ENCODE data around the gene LRRC14B.
A peak's percentile ranks its signal among the peaks of the same experiment; 100 is the strongest.

LRRC14B gene

DNA sequence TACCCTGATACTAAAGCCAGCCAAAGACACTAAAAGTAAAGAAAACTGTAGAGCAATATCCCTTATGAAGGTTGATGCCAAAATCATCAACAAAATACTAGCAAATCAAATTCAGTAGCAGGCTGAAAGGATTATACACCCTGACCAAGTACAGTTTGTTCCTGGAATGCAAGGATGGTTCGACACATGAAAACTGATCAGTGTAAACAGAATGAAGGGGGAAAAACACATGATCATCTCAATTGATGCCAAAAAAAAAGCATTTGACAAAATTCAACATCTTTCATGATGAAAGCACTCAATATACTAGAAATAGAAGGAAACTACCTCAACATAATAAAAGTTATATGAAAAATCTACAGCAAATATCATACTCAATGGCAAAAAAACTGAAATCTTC lies 43.5 kb upstream of the LRRC14B start:
- H3K4me3 ChIP-seq (ENCODE audit: low read depth, low read length): no peak overlapping the region
- TF ChIP-seq, protein P1, sequence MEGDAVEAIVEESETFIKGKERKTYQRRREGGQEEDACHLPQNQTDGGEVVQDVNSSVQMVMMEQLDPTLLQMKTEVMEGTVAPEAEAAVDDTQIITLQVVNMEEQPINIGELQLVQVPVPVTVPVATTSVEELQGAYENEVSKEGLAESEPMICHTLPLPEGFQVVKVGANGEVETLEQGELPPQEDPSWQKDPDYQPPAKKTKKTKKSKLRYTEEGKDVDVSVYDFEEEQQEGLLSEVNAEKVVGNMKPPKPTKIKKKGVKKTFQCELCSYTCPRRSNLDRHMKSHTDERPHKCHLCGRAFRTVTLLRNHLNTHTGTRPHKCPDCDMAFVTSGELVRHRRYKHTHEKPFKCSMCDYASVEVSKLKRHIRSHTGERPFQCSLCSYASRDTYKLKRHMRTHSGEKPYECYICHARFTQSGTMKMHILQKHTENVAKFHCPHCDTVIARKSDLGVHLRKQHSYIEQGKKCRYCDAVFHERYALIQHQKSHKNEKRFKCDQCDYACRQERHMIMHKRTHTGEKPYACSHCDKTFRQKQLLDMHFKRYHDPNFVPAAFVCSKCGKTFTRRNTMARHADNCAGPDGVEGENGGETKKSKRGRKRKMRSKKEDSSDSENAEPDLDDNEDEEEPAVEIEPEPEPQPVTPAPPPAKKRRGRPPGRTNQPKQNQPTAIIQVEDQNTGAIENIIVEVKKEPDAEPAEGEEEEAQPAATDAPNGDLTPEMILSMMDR (conservative IDR thresholded peaks at IDR 0.05; ENCODE audit: low read depth, low read length): no peak
- peak; percentile 25 for DNase-seq (ENCODE audit: low read depth)

DNA sequence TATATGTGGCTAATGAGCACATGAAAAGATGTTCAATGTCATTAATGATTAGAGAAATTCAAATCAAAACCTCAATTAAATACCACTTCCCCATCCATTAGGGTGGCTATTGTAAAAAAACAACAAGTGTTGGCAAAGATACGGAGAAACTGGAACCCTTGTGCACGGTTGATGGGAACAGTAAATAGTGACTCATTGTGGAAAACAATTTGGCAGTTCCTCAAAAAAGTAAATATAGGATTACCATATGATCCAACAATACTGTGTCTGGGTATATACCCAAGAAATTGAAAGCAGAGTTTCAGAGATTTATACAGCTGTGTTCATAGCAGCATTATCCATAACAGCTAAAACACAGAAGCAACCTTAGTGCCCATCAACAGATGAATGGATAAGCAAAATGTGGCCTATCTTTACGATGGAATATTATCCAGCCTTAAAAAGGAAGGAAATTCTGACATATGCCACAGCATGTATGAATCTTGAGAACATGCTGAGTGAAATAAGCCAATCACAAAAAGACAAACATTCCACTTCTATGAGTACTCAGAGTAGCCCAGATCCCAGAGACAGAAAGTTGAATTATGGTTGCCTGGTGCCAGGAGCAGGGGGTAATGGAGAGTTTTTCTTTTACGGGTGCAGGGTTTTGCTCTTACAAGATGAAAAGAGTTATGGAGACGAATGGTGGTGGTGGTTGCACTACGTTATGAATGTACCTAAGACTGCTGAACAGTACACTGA lies 41.4 kb upstream of the LRRC14B start:
- TF ChIP-seq, protein P1 (conservative IDR thresholded peaks at IDR 0.05; ENCODE audit: low read depth, low read length): no peak
- H3K4me3 ChIP-seq (ENCODE audit: low read depth, low read length): no peak overlapping the region
- DNase-seq (ENCODE audit: low read depth): peak; percentile 25

DNA sequence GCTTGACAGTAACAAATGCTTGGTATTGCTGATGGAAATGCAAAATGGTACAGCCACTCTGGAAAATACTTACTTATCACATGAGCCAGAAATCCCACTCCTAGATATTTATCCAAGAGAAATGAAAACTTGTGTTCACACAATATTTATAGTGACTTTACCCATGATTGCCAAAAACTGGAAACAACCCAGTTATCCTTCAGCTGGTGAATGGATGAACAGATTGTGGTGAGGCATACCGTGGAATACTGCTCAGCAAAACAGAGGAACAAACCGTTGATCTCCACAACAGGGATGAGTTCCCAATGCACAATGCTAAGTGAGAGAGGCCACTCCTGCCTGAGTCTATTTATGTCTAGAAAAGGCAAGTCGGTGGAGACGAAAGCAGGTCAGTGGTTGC lies 40.5 kb upstream of the LRRC14B start:
- TF ChIP-seq, protein P1 (conservative IDR thresholded peaks at IDR 0.05; ENCODE audit: low read depth, low read length): no peak
- no peak for DNase-seq (ENCODE audit: low read depth)
- H3K4me3 ChIP-seq (ENCODE audit: low read depth, low read length): no peak overlapping the region

DNA sequence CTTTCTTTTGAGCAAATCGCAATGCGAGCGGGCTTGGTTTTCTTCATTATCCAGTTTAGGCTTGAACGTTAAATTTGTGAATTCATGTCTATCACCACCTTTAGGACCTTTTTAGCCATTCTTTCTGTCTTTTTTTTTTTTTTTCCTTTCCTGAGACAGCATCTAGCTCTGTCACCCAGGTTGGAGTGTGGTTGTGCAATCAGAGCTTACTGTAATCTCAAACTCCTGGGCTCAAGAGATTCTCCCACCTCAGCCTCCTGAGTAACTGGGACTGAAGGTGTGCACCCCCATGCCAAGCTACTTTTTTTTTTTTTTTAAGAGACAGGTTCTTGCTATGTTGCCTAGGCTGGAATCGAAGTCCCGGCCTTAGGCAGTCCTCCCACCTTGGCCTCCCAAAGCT lies 39.2 kb upstream of the LRRC14B start:
- TF ChIP-seq, protein P1 (conservative IDR thresholded peaks at IDR 0.05; ENCODE audit: low read depth, low read length): no peak
- no peak overlapping the region for H3K4me3 ChIP-seq (ENCODE audit: low read depth, low read length)
- no peak for DNase-seq (ENCODE audit: low read depth)

DNA sequence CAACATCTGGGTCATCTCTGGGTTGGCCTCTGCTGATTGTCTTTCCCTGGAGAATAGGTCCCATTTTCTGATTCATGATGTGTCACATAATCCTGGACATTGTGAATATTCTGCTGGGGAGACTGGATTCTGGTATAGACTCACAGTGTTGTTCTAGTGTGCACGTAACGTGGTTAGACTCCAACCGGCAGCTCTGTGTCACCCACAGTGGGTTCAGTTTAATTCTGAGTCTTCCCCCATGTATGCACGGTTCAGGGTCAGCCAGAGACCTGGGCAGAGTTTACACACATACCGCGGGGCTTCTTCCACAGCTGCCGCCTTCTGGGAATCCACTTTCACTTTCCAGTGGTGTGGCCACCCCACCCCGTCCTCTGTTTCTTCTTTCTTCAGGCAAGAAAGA lies 38.0 kb upstream of the LRRC14B start:
- H3K4me3 ChIP-seq (ENCODE audit: low read depth, low read length): peak overlapping the region; percentile 37
- DNase-seq (ENCODE audit: low read depth): peak; percentile 48
- TF ChIP-seq, protein P1 (conservative IDR thresholded peaks at IDR 0.05; ENCODE audit: low read depth, low read length): no peak

DNA sequence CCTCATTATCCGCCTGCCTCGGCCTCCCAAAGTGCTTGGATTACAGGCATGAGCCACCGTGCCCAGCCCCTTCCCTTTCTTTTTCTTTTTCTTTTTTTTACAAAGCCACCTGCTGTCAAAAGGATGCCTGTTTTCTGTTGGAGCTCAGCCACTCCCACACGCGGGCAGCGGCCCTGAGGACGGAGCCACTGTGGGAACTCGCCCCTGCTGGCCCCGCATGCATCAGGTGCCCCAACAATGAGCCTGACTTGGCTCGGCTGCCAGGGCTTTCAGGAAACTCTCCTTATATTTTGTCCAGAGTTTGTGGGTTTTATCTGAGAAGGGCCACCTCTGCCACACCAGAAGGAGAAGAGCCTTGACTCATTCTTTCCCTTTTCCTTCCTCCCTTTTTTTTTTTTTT lies 37.1 kb upstream of the LRRC14B start:
- no peak overlapping the region for H3K4me3 ChIP-seq (ENCODE audit: low read depth, low read length)
- no peak for DNase-seq (ENCODE audit: low read depth)
- TF ChIP-seq, protein P1 (conservative IDR thresholded peaks at IDR 0.05; ENCODE audit: low read depth, low read length): no peak

DNA sequence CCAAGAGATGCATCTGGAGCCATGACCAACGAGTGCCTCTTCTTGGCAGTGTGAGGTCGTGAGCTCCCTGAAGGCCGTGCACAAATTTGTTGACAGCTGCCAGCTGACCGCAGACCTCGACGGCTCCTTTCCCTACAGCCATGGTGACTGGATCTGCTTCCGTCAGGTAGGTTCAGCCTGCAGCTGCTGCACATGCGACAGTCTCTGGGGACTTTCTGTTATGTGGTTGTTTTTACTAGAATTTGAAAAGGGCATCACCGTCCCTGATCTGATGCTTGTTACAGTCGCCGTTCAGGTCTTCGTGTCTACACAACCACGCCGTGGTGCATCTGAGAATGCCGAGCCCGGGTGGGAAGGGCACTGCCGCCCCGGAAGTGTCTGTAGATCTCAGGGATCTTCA lies 36.5 kb upstream of the LRRC14B start:
- no peak overlapping the region for H3K4me3 ChIP-seq (ENCODE audit: low read depth, low read length)
- TF ChIP-seq, protein P1 (conservative IDR thresholded peaks at IDR 0.05; ENCODE audit: low read depth, low read length): no peak
- no peak for DNase-seq (ENCODE audit: low read depth)
